Measurements from ENCODE around the gene HUWE1.

DNA sequence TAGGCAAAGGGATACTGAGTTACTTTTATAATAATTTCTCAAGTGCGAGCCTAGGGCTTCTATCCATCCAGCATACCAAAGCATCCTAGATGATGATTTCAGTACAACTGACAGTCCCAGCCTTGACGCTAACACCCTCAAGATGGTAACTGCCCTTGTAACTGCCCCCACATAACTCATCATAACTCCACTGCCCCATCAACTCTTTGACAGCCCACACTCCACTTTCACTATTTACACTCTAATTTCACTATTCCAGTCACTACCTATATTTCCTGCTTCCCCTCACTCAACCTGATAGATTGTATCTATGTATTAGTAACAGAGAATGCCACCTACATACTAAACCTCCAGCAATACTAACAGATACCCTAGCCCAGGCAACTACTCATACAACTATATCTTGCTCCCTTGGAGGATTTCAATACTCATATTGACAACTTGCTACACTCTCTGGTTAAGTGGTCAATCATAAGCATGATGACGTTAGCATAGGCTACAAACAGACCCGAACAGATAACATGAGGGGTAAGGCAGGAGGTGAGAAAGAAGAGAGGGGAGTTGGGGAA is 65.0 kb downstream of the HUWE1 start:
- TF ChIP-seq, protein P1, sequence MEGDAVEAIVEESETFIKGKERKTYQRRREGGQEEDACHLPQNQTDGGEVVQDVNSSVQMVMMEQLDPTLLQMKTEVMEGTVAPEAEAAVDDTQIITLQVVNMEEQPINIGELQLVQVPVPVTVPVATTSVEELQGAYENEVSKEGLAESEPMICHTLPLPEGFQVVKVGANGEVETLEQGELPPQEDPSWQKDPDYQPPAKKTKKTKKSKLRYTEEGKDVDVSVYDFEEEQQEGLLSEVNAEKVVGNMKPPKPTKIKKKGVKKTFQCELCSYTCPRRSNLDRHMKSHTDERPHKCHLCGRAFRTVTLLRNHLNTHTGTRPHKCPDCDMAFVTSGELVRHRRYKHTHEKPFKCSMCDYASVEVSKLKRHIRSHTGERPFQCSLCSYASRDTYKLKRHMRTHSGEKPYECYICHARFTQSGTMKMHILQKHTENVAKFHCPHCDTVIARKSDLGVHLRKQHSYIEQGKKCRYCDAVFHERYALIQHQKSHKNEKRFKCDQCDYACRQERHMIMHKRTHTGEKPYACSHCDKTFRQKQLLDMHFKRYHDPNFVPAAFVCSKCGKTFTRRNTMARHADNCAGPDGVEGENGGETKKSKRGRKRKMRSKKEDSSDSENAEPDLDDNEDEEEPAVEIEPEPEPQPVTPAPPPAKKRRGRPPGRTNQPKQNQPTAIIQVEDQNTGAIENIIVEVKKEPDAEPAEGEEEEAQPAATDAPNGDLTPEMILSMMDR (conservative IDR thresholded peaks at IDR 0.05; ENCODE audit: low read depth, low read length): no peak
- no peak for TF ChIP-seq EZH2 (IDR thresholded peaks at IDR 0.05; ENCODE audit: borderline replicate concordance, low read depth, low read length, poor library complexity, severe bottlenecking)

Measured in A673 (cell line).